WTC11 (cell line): Measurements from ENCODE around the gene BMP2K.

Source experiments
- CTCF ChIP-seq: fragments of 200-600 bp; IDR thresholded peaks from 2 replicates; pipeline ENCODE4 v1.8.0; 2022; ENCODE audit warnings: antibody characterized with exemption
- ELF4 ChIP-seq: sonication (generic); formaldehyde crosslinking; IDR thresholded peaks from 2 replicates; pipeline ENCODE4 v1.8.1; 2022; ENCODE audit warnings: low read depth, mild to moderate bottlenecking, moderate library complexity, missing genetic modification reagents
- ETV6 ChIP-seq: sonication (generic); formaldehyde crosslinking; IDR thresholded peaks from 2 replicates; pipeline ENCODE4 v1.8.1; 2022; ENCODE audit warnings: mild to moderate bottlenecking, missing genetic modification reagents
- FOXJ3 ChIP-seq: sonication (generic); formaldehyde crosslinking; IDR thresholded peaks from 2 replicates; pipeline ENCODE4 v1.9.0; 2021; ENCODE audit warnings: missing genetic modification reagents, mild to moderate bottlenecking, borderline replicate concordance
- JAZF1 ChIP-seq: fragments of 250-450 bp; sonication (Bioruptor Pico); IDR thresholded peaks from 2 replicates; pipeline ENCODE4 v1.9.0; 2021; ENCODE audit warnings: moderate library complexity, mild to moderate bottlenecking, inconsistent platforms
- PRRX2 ChIP-seq: fragments of 250-450 bp; sonication (Bioruptor Pico); IDR thresholded peaks from 2 replicates; pipeline ENCODE4 v1.8.0; 2021; ENCODE audit warnings: mild to moderate bottlenecking
- SMAD4 ChIP-seq: sonication (generic); formaldehyde crosslinking; IDR thresholded peaks from 2 replicates; pipeline ENCODE4 v1.8.0; 2022; ENCODE audit warnings: mild to moderate bottlenecking, missing genetic modification reagents
- SP1 ChIP-seq: sonication (generic); formaldehyde crosslinking; conservative IDR thresholded peaks from 2 replicates; pipeline ENCODE4 v1.8.1; 2022; ENCODE audit warnings: missing genetic modification reagents
- USF2 ChIP-seq: sonication (generic); formaldehyde crosslinking; IDR thresholded peaks from 2 replicates; pipeline ENCODE4 v1.8.1; 2023; ENCODE audit warnings: mild to moderate bottlenecking, missing genetic modification reagents, moderate library complexity
- ZNF416 ChIP-seq: fragments of 250-450 bp; sonication (Bioruptor Pico); IDR thresholded peaks from 2 replicates; pipeline ENCODE4 v1.9.0; 2021; ENCODE audit warnings: mild to moderate bottlenecking, inconsistent platforms
- ZSCAN18 ChIP-seq: fragments of 250-450 bp; sonication (Bioruptor Pico); IDR thresholded peaks from 2 replicates; pipeline ENCODE4 v2.1.2; 2022; ENCODE audit warnings: mild to moderate bottlenecking, moderate library complexity
- TF ChIP-seq, protein P1 (sequence below): sonication (generic); formaldehyde crosslinking; IDR thresholded peaks from 2 replicates; pipeline ENCODE4 v1.8.1; 2023; ENCODE audit warnings: mild to moderate bottlenecking, missing genetic modification reagents

DNA sequence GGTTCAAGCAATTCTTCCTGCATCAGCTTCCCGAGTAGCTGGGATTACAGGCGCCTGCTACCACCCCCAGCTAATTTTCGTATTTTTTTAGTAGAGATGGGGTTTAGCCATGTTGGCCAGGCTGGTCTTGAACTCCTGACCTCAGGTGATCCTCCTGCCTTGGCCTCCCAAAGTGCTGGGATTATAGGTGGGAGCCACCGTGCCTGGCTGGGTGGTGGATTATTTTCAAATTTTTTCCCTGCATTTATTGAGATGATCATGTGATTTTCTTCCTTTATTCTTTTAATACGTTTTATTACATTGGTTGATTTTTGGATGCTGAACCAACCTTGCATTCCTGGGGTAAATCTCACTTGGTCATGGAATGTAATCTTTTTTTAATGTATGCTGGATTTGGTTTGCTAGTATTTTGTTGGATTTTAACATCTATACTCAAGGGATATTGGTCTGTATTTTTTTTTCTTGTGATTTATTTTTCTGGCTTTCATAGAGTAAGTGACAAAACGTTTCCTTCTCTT lies 30.9 kb downstream of the BMP2K start:
- TF ChIP-seq ELF4 (CRISPR knock-in tag) = no peak
- no peak for TF ChIP-seq ETV6 (CRISPR knock-in tag)
- TF ChIP-seq CTCF = no peak
- no peak for TF ChIP-seq FOXJ3 (CRISPR knock-in tag)
- TF ChIP-seq ZSCAN18 (CRISPR knock-in tag) = no peak
- TF ChIP-seq ZNF416 = no peak
- no peak for TF ChIP-seq SMAD4 (CRISPR knock-in tag)
- no peak for TF ChIP-seq USF2 (CRISPR knock-in tag)
- no peak for TF ChIP-seq PRRX2 (CRISPR knock-in tag)
- TF ChIP-seq, protein P1, sequence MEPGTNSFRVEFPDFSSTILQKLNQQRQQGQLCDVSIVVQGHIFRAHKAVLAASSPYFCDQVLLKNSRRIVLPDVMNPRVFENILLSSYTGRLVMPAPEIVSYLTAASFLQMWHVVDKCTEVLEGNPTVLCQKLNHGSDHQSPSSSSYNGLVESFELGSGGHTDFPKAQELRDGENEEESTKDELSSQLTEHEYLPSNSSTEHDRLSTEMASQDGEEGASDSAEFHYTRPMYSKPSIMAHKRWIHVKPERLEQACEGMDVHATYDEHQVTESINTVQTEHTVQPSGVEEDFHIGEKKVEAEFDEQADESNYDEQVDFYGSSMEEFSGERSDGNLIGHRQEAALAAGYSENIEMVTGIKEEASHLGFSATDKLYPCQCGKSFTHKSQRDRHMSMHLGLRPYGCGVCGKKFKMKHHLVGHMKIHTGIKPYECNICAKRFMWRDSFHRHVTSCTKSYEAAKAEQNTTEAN (CRISPR knock-in tag) = no peak
- TF ChIP-seq SP1 (CRISPR knock-in tag) = no peak
- no peak for TF ChIP-seq JAZF1 (CRISPR knock-in tag)
